Measurements from ENCODE around the gene MYCN.
A peak's percentile ranks its signal among the peaks of the same experiment; 100 is the strongest.
"Not testable (repeated sequence)": the region's sequence is repeated elsewhere in the genome, so short reads cannot be mapped to it uniquely, and the experiment has no call there.

The MYCN gene

GRCh38 chr2:15939854-15940660, at the start of gene MYCN:
Gene MYCN, plus strand, starts transcription at chr2:15940550. Its CDS starts 1,515 bp downstream, at chr2:15942065.
- DNase-seq: peak; percentile 17

GRCh38 chr2:15890936-15891905, 49.1 kb upstream of the MYCN start:
- DNase-seq: no peak

DNA sequence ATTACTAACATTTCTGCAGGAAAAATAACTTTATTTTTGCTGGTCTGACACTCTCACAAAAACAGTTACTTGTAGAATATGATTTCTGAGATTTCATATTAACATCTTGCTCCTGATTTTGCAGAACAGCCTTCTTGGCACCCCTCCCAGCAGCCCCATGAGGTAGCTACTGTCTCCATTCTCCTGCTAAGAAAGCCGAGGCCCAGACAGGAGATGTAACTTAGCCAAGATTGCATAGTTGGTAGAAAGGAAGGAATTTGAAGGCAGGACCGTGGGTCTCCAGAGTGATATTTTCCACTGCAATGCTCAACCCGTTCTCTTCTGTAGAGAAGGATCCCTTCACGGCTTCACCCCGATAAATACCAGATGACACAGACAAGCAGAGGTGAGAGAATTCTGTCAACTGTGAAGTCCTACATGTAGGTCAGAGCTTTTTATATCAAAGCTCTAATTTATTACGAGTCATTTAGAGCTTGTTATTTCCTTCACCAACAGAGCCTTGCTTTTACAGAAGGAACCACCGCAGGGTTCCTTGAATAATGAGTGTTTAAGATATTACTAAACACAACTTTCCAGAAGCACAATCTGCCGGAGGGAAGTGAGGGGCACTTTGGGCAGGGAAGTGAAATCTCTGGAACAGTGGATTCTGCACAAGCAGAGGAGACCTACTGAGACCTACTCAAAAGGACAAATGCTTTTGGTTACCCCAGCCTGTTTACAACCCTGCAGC, 48.0 kb upstream of the MYCN start:
- no peak for DNase-seq

GRCh38 chr2:15893085-15893484, 47.3 kb upstream of the MYCN start:
- no peak for DNase-seq

- no peak for DNase-seq
Measured at GRCh38 chr2:15893689-15894480, 46.5 kb upstream of the MYCN start.

DNA sequence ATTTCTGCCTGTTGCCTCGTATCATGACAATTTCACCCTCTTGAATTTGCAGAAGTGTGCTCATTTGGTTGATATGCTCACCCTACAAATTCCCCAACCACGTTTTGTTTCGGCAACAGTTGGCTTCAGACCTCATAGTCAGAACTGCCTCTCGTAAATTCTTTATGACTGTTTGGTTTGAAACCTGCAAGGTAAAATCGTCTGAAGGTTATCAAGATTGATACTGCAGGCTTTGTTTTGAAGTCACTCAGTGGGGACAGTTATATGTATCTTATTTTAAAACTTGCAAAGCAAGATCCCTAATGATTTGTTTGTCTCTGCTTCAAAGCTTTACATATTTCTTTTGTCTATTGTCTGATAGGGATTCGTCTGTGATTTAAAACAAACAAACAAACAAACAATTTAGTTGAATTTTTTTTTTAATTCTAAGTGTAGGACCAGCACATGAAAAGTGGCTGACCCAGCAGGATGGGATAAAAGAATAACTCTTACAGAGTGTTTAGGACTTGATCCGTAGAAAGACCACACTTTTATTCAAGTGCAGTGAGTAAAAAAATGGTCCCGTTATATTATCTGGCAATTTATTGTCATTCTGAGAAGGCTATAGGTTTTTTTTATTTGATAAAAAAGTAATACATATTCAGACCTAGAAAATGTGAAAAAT, 45.7 kb upstream of the MYCN start:
- no peak for DNase-seq

GRCh38 chr2:15895615-15896469, 44.5 kb upstream of the MYCN start:
- DNase-seq: no peak

DNA sequence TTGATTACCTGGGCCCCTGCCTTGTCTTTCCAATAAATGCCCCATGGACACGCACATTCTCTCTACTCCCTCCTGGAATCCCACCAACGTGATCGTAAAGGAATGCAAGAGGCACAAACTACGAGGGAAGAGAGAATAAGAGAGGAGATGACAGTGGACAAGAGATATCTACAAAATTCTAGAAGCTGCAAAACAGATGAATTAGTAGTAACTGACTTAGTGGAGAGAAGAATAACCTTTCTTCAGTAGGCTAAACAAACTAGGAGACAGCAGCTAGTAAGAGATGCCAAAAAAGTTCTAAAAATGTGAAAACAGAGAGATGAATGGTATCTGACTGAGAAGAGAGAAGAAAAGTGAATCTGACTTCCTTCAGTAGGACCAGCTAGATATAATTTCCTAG, 43.5 kb upstream of the MYCN start:
- no peak for DNase-seq

- DNase-seq: no peak
Measured at GRCh38 chr2:15897431-15898098, 42.8 kb upstream of the MYCN start.

- DNase-seq: no peak
Measured at GRCh38 chr2:15899327-15899612, 41.1 kb upstream of the MYCN start.

DNA sequence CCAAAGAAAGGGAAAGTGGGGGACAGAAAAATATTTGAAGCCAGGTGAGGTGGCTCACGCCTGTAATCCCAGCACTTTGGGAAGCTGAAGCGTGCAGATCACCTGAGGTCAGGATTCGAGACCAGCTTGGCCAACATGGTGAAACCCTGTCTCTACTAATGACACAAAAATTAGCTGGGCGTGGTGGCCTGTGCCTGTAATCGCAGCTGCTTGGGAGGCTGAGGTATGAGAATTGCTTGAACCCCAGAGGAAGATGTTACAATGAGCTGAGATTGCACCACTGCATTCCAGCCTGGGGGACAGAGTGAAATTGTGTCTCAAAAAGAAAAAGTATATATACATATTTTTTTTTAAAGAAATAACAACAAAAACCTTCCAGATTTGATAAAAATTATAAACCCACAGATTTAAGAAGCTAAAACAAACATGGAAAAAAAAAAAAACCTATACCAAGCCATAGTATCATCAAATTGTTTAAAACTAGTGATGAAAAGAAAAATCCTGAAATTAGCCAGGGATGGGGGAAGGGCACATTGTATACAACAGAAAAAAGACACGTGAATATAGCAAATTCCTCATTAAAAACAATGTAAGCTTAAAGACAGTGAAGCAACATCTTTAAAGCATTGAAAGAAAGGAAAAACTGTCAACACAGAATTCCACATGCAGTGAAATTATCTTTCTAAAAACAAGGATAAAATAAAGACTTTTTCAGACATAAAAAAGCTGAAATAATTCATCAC, 40.4 kb upstream of the MYCN start:
- DNase-seq: no peak

- DNase-seq: no peak
Measured at GRCh38 chr2:15901095-15901807, 39.1 kb upstream of the MYCN start.

- DNase-seq: no peak
Measured at GRCh38 chr2:15901808-15902130, 38.6 kb upstream of the MYCN start.

DNA sequence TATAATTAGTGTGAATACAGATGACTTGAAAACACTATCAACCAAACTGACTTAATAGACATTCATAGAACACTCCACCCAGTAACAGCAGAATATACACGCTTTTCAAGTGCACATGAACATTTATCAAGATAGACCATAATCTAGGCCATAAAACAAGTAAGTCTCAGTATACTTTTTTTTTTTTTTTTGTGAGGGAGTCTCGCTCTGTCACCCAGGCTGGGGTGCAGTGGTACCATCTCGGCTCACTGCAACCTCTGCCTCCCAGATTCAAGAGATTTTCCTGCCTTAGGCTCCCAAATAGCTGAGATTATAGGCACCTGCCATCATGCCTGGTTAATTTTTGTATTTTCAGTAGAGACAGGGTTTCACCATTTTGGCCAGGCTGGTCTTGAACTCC, 36.4 kb upstream of the MYCN start:
- not testable (repeated sequence) for DNase-seq

- no peak for DNase-seq
Measured at GRCh38 chr2:15905267-15905645, 35.1 kb upstream of the MYCN start.

DNA sequence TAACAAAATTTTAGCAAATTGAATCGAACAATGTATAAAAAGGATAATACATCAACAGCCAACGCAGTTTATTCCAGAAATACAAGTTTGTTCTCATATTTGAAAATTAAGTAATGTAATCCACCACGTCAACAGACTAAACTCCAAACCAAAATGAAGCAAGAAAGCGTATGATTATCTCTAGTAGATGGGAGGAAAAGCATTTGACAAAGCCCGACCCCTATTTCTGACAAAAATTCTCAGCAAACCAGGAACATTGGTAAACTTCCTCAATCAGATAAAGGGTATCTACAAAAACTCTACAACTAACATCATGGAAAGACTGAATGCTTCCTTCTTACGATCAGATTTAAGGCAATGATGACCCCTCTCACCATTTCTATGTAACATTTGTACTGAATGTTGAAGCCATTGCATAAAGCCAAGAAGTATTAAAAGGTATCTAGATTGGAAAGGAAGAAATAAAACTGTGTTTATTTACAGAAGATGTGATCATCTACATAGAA, 34.3 kb upstream of the MYCN start:
- DNase-seq: no peak

- no peak for DNase-seq
Measured at GRCh38 chr2:15906778-15907177, 33.6 kb upstream of the MYCN start.

GRCh38 chr2:15907461-15908324, 32.7 kb upstream of the MYCN start:
- no peak for DNase-seq
